GM23248 (cell line): ENCODE measurements around the gene MACROD2.

ENCODE experiments used
- EZH2 ChIP-seq: fragments of 200-600 bp; sonication (generic); IDR thresholded peaks from 2 replicates; pipeline ENCODE4 v1.6.1; 2018; ENCODE audit warnings: antibody characterized with exemption, mild to moderate bottlenecking; ENCODE audit not compliant: insufficient read depth, poor library complexity, severe bottlenecking
- EZH2phosphoT487 ChIP-seq: fragments of 200-600 bp; sonication (generic); IDR thresholded peaks from 2 replicates; pipeline ENCODE4 v1.6.1; 2018; ENCODE audit warnings: antibody characterized with exemption, moderate library complexity, mild to moderate bottlenecking, low read depth; ENCODE audit not compliant: insufficient read depth

- TF ChIP-seq EZH2 (no peak), EZH2phosphoT487 (no peak)
Measured at GRCh38 chr20:16058268-16058667, 2063.0 kb downstream of the MACROD2 start.
